Astrocyte of the cerebellum (primary cell): ENCODE results near the gene PDE10A.

Experiments
- DNase-seq: peaks from one replicate; pipeline ENCODE4 v3.0.0-alpha.2; 2011; ENCODE audit warnings: low read depth
- H3K4me3 ChIP-seq: 2 replicates; pipeline ENCODE4 v1.5.1; 2011; ENCODE audit warnings: mild to moderate bottlenecking, low read depth, low read length, moderate library complexity
- in situ Hi-C: cut with HindIII; loops from 2 replicates; pipeline ENCODE4 v1.10.0; 2017; ENCODE audit warnings: low sequenced_read_pairs
- TF ChIP-seq, protein P1 (sequence below): IDR thresholded peaks from 2 replicates; pipeline ENCODE4 v1.5.1; 2012; ENCODE audit warnings: low read length, low read depth, moderate library complexity, mild to moderate bottlenecking; ENCODE audit errors: missing control alignments

PDE10A gene

DNA sequence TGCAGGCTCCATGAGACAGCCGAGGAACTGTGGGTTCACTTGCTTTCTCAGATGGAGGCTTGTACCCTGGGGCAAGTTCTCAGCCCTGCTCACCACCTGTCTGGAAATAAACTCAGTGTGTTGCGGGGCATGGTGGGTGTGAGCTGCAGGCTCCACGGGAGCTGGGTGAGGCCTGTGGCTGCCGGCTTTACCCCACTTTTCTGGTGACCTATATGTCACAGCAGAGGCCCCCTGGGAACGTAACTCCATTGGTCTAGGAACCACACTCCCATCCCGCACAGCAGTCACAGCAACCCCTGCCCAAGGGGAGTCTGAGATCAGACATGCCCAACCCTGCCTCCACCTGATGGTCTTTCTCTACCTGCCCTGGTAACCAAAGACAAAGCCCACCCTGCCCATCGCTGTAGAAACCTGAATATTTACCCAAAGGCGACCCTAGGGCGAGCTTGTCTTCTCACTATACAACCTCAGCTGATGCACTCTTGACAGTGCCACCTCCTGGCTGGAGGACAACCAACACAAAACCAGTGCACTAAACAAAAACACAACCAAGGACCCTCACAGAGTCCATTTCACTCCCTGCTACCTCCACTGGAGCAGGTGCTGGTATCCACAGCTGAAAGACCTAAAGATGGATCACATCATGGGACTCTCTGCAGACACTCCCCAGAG, 174.3 kb downstream of the PDE10A start:
- DNase-seq = no peak
- in situ Hi-C loops = no loop called here

DNA sequence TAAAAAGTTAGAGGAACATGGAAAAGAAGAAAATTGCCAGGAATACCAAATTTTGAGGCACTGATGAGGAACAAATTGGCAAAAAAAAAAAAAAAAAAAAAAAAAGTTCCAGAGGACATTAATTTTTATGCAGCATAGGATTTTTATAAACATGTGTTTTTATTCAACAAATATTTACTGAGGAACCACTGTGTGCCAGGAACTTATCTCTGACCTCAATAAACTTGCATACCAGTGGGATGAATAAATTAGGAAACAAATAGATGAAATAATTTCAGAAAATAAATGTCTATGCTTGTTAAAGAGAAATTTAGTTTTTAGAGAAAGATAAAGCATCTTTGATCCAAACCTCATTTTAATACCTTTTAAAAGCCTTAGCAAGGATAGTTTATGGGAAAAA, 175.1 kb downstream of the PDE10A start:
- H3K4me3 ChIP-seq = no peak overlapping the region
- no peak for DNase-seq
- in situ Hi-C loops = no loop called here
- TF ChIP-seq, protein P1, sequence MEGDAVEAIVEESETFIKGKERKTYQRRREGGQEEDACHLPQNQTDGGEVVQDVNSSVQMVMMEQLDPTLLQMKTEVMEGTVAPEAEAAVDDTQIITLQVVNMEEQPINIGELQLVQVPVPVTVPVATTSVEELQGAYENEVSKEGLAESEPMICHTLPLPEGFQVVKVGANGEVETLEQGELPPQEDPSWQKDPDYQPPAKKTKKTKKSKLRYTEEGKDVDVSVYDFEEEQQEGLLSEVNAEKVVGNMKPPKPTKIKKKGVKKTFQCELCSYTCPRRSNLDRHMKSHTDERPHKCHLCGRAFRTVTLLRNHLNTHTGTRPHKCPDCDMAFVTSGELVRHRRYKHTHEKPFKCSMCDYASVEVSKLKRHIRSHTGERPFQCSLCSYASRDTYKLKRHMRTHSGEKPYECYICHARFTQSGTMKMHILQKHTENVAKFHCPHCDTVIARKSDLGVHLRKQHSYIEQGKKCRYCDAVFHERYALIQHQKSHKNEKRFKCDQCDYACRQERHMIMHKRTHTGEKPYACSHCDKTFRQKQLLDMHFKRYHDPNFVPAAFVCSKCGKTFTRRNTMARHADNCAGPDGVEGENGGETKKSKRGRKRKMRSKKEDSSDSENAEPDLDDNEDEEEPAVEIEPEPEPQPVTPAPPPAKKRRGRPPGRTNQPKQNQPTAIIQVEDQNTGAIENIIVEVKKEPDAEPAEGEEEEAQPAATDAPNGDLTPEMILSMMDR = no peak

More for the DNA sequence above, 174.3 kb downstream of the PDE10A start:
- no peak overlapping the region for H3K4me3 ChIP-seq
- TF ChIP-seq, protein P1 = no peak

DNA sequence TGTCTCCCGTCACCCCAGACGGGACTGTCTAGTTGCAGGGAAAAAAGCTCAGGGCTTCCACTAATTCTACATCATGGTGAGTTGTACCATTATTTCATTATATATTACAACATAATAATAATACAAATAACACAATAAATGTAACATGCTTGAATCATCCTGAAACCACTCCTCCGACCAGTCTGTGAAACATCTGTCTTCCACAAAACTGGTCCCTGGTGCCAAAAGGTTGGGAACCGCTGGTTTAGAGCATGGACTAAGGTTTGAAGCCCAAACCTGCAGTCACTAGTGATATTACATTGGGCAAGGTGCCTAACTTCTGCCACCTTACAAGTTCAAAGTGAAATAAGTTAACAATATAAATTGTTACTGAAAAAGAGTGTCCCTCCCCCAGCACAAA, 175.7 kb downstream of the PDE10A start:
- TF ChIP-seq, protein P1 = no peak
- in situ Hi-C loops = no loop called here
- no peak for DNase-seq
- H3K4me3 ChIP-seq = no peak overlapping the region

DNA sequence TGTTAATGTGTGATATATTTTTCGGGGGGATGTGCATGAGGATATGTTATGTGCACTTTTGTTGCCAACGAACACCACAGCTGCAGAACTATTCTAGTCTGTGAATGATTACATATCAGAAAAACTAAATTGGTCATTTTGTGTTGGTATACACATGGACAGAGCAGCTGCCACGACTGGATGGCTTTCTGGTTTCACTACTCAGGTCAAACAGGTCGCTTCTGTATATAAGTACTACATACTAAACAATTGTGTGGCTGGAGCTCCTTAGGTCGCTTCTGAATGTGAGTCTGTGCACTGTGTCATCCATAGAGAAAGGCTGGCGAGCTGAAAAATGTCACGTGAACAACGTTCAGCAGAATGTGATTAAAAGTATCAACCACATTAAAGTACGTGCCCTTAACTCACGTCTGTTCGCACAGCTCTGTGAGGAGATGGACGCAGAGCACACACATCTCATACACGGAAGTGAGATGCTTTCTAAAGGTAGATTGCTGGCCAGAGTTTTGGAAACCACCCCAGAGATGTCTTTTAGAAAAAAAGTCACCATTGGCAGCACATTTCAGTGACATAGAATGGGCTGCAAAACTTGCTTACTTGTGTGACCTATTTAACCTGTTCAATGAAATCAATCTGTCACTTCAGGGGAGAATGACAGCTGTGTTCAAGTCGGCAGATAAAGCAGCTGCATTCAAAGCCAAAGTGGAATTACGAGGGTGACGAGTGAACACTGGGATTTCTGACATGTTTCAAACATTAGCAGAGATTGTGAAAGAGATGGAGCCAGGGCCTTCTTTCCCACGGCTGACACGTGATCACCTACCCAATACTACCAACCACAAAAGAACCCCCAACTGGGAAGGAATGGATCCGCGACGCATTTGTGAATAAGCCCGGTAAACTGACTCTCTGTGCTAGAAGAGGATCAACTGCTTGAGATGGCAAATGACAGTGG, 176.6 kb downstream of the PDE10A start:
- no peak overlapping the region for H3K4me3 ChIP-seq
- DNase-seq = no peak
- in situ Hi-C loops = no loop called here
- TF ChIP-seq, protein P1 = no peak

DNA sequence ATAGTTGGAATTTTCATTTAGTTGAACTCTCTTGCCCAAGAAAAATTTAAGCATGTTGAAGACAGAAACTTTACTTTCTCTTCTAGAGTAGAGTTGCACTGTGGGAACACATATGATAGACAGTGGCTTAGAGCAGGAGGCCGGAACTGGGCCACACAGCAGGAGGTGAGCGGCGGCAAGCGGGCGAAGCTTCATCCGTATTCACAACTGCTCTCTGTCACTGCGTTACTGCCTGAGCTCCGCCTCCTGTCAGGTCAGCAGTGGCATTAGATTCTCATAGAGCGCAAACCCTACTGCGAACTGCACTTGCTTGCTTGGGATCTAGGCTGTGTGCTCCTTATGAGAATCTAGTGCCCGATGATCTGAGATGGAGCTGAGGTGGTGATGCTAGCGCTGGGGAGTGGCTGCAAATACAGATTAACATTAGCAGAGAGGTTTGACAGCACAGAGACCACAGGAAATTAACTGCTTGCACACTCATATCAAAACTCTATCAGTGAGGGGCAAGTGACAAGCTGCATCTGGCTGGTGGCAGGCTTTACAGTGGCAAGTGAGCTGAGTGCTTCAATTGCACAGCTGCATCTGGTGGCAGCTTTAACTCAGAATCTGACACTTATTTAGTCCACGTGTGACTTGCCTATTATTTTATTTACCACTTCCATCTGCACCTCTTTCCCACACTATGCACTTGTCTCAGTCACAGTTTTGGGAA, 178.7 kb downstream of the PDE10A start:
- in situ Hi-C loops = no loop called here
- TF ChIP-seq, protein P1 = no peak
- no peak for DNase-seq
- no peak overlapping the region for H3K4me3 ChIP-seq

DNA sequence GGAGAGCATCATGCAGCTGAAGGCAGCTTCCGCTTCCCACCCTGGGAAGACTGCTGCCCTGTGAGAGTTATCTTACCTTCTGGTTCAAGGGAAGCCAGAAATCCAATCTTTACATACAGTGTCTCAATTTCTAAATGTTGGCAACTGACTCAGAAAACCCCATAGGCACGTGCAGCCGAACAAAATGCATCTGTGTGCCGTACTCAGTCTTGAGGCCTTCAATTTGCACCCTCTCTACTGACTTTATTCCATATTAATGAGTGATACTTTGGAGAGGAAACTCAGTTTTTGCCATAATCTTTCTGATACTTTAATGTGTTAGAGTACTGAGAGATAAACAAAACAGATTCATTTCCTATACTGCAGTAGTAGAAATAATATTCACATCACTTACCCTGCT, 181.1 kb downstream of the PDE10A start:
- no peak overlapping the region for H3K4me3 ChIP-seq
- no peak for DNase-seq
- in situ Hi-C loops = no loop called here
- TF ChIP-seq, protein P1 = no peak
